Neural cell (in vitro differentiated cells): ENCODE measurements around the gene CCDC88A. TPM values are rescaled to one million over a fixed set of nuclear protein-coding genes. Genes with fewer than 3 reads are reported as not detected.

Source experiments
- H2AFZ ChIP-seq: fragments of 200-600, 300-800 bp; sonication (generic), shearing (Covaris generic); 2 replicates; pipeline ENCODE4 v1.6.0; 2014; ENCODE audit warnings: low read depth, mild to moderate bottlenecking, antibody characterized with exemption, low read length, moderate library complexity
- H3F3A ChIP-seq: fragments of 200-600 bp; shearing (Covaris generic); 2 replicates; pipeline ENCODE4 v1.6.1; 2016; ENCODE audit warnings: mild to moderate bottlenecking, moderate library complexity, mixed read lengths, antibody characterized with exemption, low read length; ENCODE audit not compliant: insufficient read depth, poor library complexity, severe bottlenecking
- H3K27ac ChIP-seq: fragments of 200-600, 300-800 bp; sonication (generic), shearing (Covaris generic); 2 replicates; pipeline ENCODE4 v1.5.1; 2014; ENCODE audit warnings: mild to moderate bottlenecking, low read length, moderate library complexity
- H3K27me3 ChIP-seq: fragments of 300-800, 200-600 bp; sonication (generic), shearing (Covaris generic); 2 replicates; pipeline ENCODE4 v1.6.0; 2014; ENCODE audit warnings: mild to moderate bottlenecking, low read depth, low read length, moderate library complexity; ENCODE audit not compliant: insufficient read depth
- H3K36me3 ChIP-seq: fragments of 300-800, 200-600 bp; sonication (generic), shearing (Covaris generic); 2 replicates; pipeline ENCODE4 v1.5.1; 2014; ENCODE audit warnings: mild to moderate bottlenecking, antibody characterized with exemption, low read length, moderate library complexity; ENCODE audit not compliant: insufficient read depth
- H3K4me2 ChIP-seq: fragments of 300-800, 200-600 bp; sonication (generic), shearing (Covaris generic); 2 replicates; pipeline ENCODE4 v1.6.0; 2014; ENCODE audit warnings: mild to moderate bottlenecking, low read length
- H3K4me3 ChIP-seq: fragments of 300-800, 200-600 bp; sonication (generic), shearing (Covaris generic); 2 replicates; pipeline ENCODE4 v1.5.1; 2014; ENCODE audit warnings: mild to moderate bottlenecking, low read length, moderate library complexity
- H3K79me2 ChIP-seq: fragments of 200-600 bp; shearing (Covaris generic); replicated peaks from 2 replicates; pipeline ENCODE4 v1.6.0; 2014; ENCODE audit warnings: mild to moderate bottlenecking, low read length, moderate library complexity; ENCODE audit not compliant: insufficient read depth
- H3K9ac ChIP-seq: fragments of 300-800, 200-600 bp; sonication (generic), shearing (Covaris generic); 2 replicates; pipeline ENCODE4 v1.6.1; 2016; ENCODE audit warnings: mild to moderate bottlenecking, low read length, mixed read lengths
- H3K9me2 ChIP-seq: fragments of 200-600 bp; shearing (Covaris generic); 2 replicates; pipeline ENCODE4 v1.6.1; 2016; ENCODE audit warnings: mild to moderate bottlenecking, low read length, mixed read lengths; ENCODE audit not compliant: insufficient read depth
- H3K9me3 ChIP-seq: fragments of 200-600, 300-800 bp; sonication (generic), shearing (Covaris generic); 2 replicates; pipeline ENCODE4 v1.6.1; 2016; ENCODE audit warnings: mild to moderate bottlenecking, mixed run types, low read length, moderate library complexity, mixed read lengths
- H4K20me1 ChIP-seq: fragments of 200-600 bp; shearing (Covaris generic); 2 replicates; pipeline ENCODE4 v1.6.1; 2016; ENCODE audit warnings: mild to moderate bottlenecking, mixed run types; ENCODE audit not compliant: insufficient read depth
- EP300 ChIP-seq: fragments of 450-650 bp; conservative IDR thresholded peaks from 2 replicates; pipeline ENCODE4 v1.6.1; 2014; ENCODE audit warnings: antibody characterized with exemption, mild to moderate bottlenecking, moderate library complexity; ENCODE audit not compliant: poor library complexity, severe bottlenecking
- EZH2 ChIP-seq: fragments of 200-600, 300-800 bp; shearing (Covaris generic), sonication (generic); IDR thresholded peaks from 2 replicates; pipeline ENCODE4 v1.6.1; 2014; ENCODE audit warnings: antibody characterized with exemption, low read length, borderline replicate concordance, mild to moderate bottlenecking; ENCODE audit not compliant: insufficient read depth, poor library complexity, severe bottlenecking
- MXI1 ChIP-seq: fragments of 450-650 bp; conservative IDR thresholded peaks from 2 replicates; pipeline ENCODE4 v1.6.1; 2014; ENCODE audit warnings: antibody characterized with exemption, mild to moderate bottlenecking; ENCODE audit not compliant: poor library complexity, severe bottlenecking
- POLR2AphosphoS5 ChIP-seq: IDR thresholded peaks from 2 replicates; pipeline ENCODE4 v1.6.1; 2012
- RAD21 ChIP-seq: fragments of 450-650 bp; conservative IDR thresholded peaks from 2 replicates; pipeline ENCODE4 v1.6.1; 2014; ENCODE audit warnings: antibody characterized with exemption, mild to moderate bottlenecking, moderate library complexity
- SMC3 ChIP-seq: fragments of 450-650 bp; conservative IDR thresholded peaks from 2 replicates; pipeline ENCODE4 v1.6.1; 2014; ENCODE audit warnings: antibody characterized with exemption, mild to moderate bottlenecking, moderate library complexity; ENCODE audit not compliant: poor library complexity
- TAF1 ChIP-seq: IDR thresholded peaks from 2 replicates; pipeline ENCODE4 v1.6.1; 2012; ENCODE audit warnings: low read depth
- polyA plus RNA-seq: library from polyadenylated mRNA; depleted of rRNA; stranded (reverse); fragments of >200 nt; gene quantifications from 2 replicates; pipeline ENCODE4 v1.2.3, GENCODE V29; 2014
- TF ChIP-seq, protein P1 (sequence below): fragments of 450-650 bp; IDR thresholded peaks from 2 replicates; pipeline ENCODE4 v1.5.1; 2014; ENCODE audit warnings: antibody characterized with exemption, mild to moderate bottlenecking, moderate library complexity; ENCODE audit not compliant: poor library complexity, severe bottlenecking
- TF ChIP-seq, protein P2 (sequence below): IDR thresholded peaks from 2 replicates; pipeline ENCODE4 v1.6.1; 2012; ENCODE audit warnings: borderline replicate concordance

CCDC88A gene
- polyA plus RNA-seq, 1 donor from 2014 or later: 224 TPM

DNA sequence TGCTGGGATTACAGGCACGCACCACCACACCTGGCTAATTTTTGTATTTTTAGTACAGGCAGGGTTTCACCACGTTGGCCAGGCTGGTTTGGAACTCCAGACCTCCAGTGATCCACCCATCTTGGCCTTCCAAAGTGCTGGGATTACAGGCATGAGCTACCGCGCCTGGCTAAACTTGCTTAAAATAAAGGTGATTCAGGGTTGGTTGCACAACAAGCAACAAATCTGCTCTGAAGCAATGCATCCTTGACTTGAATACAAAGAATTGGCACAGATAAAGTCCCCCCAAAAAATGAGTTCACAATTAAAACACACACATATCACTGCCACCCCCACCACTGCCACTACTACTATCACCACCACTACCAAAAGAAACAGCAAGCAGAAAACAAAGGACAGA is 34.9 kb downstream of the CCDC88A start:
- H3K9ac ChIP-seq: no peak overlapping the region
- TF ChIP-seq MXI1: no peak
- no peak for TF ChIP-seq EP300
- TF ChIP-seq, protein P1, sequence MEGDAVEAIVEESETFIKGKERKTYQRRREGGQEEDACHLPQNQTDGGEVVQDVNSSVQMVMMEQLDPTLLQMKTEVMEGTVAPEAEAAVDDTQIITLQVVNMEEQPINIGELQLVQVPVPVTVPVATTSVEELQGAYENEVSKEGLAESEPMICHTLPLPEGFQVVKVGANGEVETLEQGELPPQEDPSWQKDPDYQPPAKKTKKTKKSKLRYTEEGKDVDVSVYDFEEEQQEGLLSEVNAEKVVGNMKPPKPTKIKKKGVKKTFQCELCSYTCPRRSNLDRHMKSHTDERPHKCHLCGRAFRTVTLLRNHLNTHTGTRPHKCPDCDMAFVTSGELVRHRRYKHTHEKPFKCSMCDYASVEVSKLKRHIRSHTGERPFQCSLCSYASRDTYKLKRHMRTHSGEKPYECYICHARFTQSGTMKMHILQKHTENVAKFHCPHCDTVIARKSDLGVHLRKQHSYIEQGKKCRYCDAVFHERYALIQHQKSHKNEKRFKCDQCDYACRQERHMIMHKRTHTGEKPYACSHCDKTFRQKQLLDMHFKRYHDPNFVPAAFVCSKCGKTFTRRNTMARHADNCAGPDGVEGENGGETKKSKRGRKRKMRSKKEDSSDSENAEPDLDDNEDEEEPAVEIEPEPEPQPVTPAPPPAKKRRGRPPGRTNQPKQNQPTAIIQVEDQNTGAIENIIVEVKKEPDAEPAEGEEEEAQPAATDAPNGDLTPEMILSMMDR: no peak
- TF ChIP-seq TAF1: no peak
- no peak for TF ChIP-seq SMC3
- TF ChIP-seq RAD21: no peak
- no peak for TF ChIP-seq POLR2AphosphoS5
- TF ChIP-seq, protein P2, sequence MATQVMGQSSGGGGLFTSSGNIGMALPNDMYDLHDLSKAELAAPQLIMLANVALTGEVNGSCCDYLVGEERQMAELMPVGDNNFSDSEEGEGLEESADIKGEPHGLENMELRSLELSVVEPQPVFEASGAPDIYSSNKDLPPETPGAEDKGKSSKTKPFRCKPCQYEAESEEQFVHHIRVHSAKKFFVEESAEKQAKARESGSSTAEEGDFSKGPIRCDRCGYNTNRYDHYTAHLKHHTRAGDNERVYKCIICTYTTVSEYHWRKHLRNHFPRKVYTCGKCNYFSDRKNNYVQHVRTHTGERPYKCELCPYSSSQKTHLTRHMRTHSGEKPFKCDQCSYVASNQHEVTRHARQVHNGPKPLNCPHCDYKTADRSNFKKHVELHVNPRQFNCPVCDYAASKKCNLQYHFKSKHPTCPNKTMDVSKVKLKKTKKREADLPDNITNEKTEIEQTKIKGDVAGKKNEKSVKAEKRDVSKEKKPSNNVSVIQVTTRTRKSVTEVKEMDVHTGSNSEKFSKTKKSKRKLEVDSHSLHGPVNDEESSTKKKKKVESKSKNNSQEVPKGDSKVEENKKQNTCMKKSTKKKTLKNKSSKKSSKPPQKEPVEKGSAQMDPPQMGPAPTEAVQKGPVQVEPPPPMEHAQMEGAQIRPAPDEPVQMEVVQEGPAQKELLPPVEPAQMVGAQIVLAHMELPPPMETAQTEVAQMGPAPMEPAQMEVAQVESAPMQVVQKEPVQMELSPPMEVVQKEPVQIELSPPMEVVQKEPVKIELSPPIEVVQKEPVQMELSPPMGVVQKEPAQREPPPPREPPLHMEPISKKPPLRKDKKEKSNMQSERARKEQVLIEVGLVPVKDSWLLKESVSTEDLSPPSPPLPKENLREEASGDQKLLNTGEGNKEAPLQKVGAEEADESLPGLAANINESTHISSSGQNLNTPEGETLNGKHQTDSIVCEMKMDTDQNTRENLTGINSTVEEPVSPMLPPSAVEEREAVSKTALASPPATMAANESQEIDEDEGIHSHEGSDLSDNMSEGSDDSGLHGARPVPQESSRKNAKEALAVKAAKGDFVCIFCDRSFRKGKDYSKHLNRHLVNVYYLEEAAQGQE: no peak
- TF ChIP-seq EZH2: no peak
- peaks cover 18% of the 10 kb centered on the region for H3K79me2 ChIP-seq
- no peaks in the 10 kb centered on the region for H3K36me3 ChIP-seq
- no peaks in the 10 kb centered on the region for H3K9me3 ChIP-seq
- no peak overlapping the region for H3K27ac ChIP-seq
- no peak overlapping the region for H3K4me2 ChIP-seq
- H3F3A ChIP-seq: no peaks in the 10 kb centered on the region
- H4K20me1 ChIP-seq: no peaks in the 10 kb centered on the region
- no peak overlapping the region for H2AFZ ChIP-seq
- no peaks in the 10 kb centered on the region for H3K9me2 ChIP-seq
- H3K4me3 ChIP-seq: no peak overlapping the region
- H3K27me3 ChIP-seq: no peaks in the 10 kb centered on the region

DNA sequence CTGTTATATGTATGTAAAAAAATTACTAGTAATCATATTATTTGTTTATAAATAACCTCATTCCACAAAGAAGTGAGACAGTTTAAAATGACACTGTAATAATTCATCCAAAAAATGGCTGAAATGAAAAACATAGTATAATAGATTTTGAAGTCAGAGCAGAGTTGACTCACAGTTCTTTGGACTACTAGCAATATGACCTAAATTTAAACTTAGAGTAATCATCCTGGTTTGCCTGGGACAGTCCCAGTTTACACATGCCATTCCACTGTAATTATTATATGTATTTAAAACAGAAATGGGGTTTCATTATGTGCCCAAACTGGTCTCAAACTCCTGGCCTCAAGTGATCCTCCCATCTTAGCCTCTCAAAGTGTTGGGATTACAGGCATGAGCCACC is 48.3 kb downstream of the CCDC88A start:
- no peak overlapping the region for H3K4me2 ChIP-seq
- TF ChIP-seq TAF1: no peak
- no peak for TF ChIP-seq MXI1
- no peak for TF ChIP-seq RAD21
- TF ChIP-seq SMC3: no peak
- no peak for TF ChIP-seq EZH2
- no peak for TF ChIP-seq EP300
- no peak for TF ChIP-seq POLR2AphosphoS5
- TF ChIP-seq, protein P2: no peak
- TF ChIP-seq, protein P1: no peak
- no peak overlapping the region for H2AFZ ChIP-seq
- no peaks in the 10 kb centered on the region for H3K9me3 ChIP-seq
- no peaks in the 10 kb centered on the region for H3K36me3 ChIP-seq
- no peaks in the 10 kb centered on the region for H3F3A ChIP-seq
- no peak overlapping the region for H3K27ac ChIP-seq
- no peaks in the 10 kb centered on the region for H3K9me2 ChIP-seq
- H3K4me3 ChIP-seq: no peak overlapping the region
- H3K9ac ChIP-seq: no peak overlapping the region
- no peaks in the 10 kb centered on the region for H3K27me3 ChIP-seq
- no peaks in the 10 kb centered on the region for H3K79me2 ChIP-seq
- H4K20me1 ChIP-seq: no peaks in the 10 kb centered on the region
